Right renal pelvis (tissue), 4 donors: ENCODE measurements around the gene SPPL2C. TPM values are rescaled to one million over a fixed set of nuclear protein-coding genes. Genes with fewer than 3 reads are reported as not detected.

Experiments used
- DNase-seq, 4 donors: peaks; one replicate each; pipeline ENCODE4 v3.0.0-alpha.2; 2013; ENCODE audit warnings: low read depth in 4 of 4, low spot score in 3 of 4, missing footprints in 1 of 4
- polyA plus RNA-seq, 4 donors: library from polyadenylated mRNA; unstranded; fragments of 120-200 nt; gene quantifications; one replicate each; pipeline ENCODE4 v1.2.1, GENCODE V29; 2013; ENCODE audit not compliant: insufficient read length in 4 of 4

The SPPL2C gene
- polyA plus RNA-seq, result not detected

GRCh38 chr17:45844695-45845375 is at the start of gene SPPL2C:
Gene SPPL2C, plus strand, starts transcription at chr17:45844881. Its CDS starts 26 bp downstream, at chr17:45844907.
- no peak for DNase-seq

- no peak for DNase-seq
These were observed 43.9 kb upstream of the SPPL2C start for GRCh38 chr17:45800816-45801215.

GRCh38 chr17:45801421-45801820 is 43.3 kb upstream of the SPPL2C start:
- DNase-seq, result no peak

GRCh38 chr17:45808845-45809244 is 35.8 kb upstream of the SPPL2C start:
- no peak for DNase-seq

- no peak for DNase-seq
These were observed 35.2 kb upstream of the SPPL2C start for GRCh38 chr17:45809499-45809898.

- no peak for DNase-seq
These were observed 32.6 kb upstream of the SPPL2C start for GRCh38 chr17:45812102-45812501.

GRCh38 chr17:45813048-45813725 is 31.5 kb upstream of the SPPL2C start:
- DNase-seq, result peak in 1 of 4 donors; percentile 12

- DNase-seq, result no peak
These were observed 29.8 kb upstream of the SPPL2C start for GRCh38 chr17:45814622-45815606.

GRCh38 chr17:45815752-45816151 is 28.9 kb upstream of the SPPL2C start:
- no peak for DNase-seq

- no peak for DNase-seq
These were observed 26.6 kb upstream of the SPPL2C start for GRCh38 chr17:45818041-45818440.

GRCh38 chr17:45818699-45819098 is 26.0 kb upstream of the SPPL2C start:
- no peak for DNase-seq

- no peak for DNase-seq
These were observed 25.0 kb upstream of the SPPL2C start for GRCh38 chr17:45819632-45820031.

GRCh38 chr17:45820052-45820780 is 24.5 kb upstream of the SPPL2C start:
- DNase-seq, result no peak

- DNase-seq, result no peak
These were observed 23.5 kb upstream of the SPPL2C start for GRCh38 chr17:45821147-45821546.

GRCh38 chr17:45823598-45823997 is 21.1 kb upstream of the SPPL2C start:
- no peak for DNase-seq

GRCh38 chr17:45824475-45824874 is 20.2 kb upstream of the SPPL2C start:
- DNase-seq, result no peak

- no peak for DNase-seq
These were observed 19.7 kb upstream of the SPPL2C start for GRCh38 chr17:45824901-45825492.

GRCh38 chr17:45825792-45826191 is 18.9 kb upstream of the SPPL2C start:
- no peak for DNase-seq

- DNase-seq, result no peak
These were observed 17.6 kb upstream of the SPPL2C start for GRCh38 chr17:45826919-45827588.
